ENCODE results near the gene CST7.

GRCh38 chr20:24963672-24964505 lies 14.8 kb downstream of the CST7 start:
- no peak for TF ChIP-seq FOXP4 (CRISPR knock-in tag; IDR thresholded peaks at IDR 0.05)
- TF ChIP-seq CREB1 (CRISPR knock-in tag; IDR thresholded peaks at IDR 0.05): no peak
- TF ChIP-seq NFE2L1 (CRISPR knock-in tag; IDR thresholded peaks at IDR 0.05): no peak
- no peak for TF ChIP-seq FOXJ3 (CRISPR knock-in tag; IDR thresholded peaks at IDR 0.05; ENCODE audit: borderline replicate concordance)
- no peak for TF ChIP-seq CTCF (IDR thresholded peaks at IDR 0.05)
- TF ChIP-seq CREM (CRISPR knock-in tag; IDR thresholded peaks at IDR 0.05): no peak
